ENCODE data around the gene WDR38.
A peak's percentile ranks its signal among the peaks of the same experiment; 100 is the strongest.
"Not testable (repeated sequence)": the region's sequence is repeated elsewhere in the genome, so short reads cannot be mapped to it uniquely, and the experiment has no call there.

The WDR38 gene

DNA sequence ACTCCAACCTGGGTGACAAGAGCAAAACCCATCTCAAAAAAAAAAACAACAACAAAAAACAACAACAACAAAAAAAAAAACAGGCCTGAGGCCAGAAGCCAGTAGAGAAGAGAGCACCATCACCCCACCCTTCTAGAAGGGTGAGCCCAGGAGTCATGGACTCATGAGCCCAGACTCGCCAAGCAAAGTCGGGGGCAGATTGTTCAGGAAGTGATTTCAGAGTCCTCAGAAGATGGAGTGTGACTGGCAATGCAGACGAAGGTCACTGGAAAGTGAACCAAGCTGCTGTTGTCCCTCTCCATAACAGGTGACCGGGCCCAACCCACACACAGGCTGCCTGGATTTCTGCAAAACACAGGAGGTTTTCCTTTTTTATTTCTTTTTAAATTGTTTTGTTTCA is 9.0 kb upstream of the WDR38 start:
- no CpG with 5 or more reads among the region's 4 CpGs for WGBS (ENCODE audit: extremely low coverage, insufficient coverage, low lambda C conversion rate)
- Histone ChIP-seq H4K5ac (ENCODE audit: low read length) (no peak overlapping the region), H3K79me1 (ENCODE audit: low read length) (no peaks in the 10 kb centered on the region), H3K23ac (ENCODE audit: low read length) (no peak overlapping the region), H2AK5ac (ENCODE audit: low read length) (no peak overlapping the region), H3K18ac (ENCODE audit: low read length) (no peak overlapping the region), H3K27ac (ENCODE audit: low read depth, low read length) (no peak overlapping the region), H3K27me3 (ENCODE audit: insufficient read depth, low read length, poor library complexity) (no peaks in the 10 kb centered on the region), H2BK120ac (ENCODE audit: low read depth, low read length) (no peak overlapping the region), H3K4me3 (ENCODE audit: low read length) (no peak overlapping the region), H3K36me3 (ENCODE audit: control insufficient read depth, insufficient read depth, low read length) (no peaks in the 10 kb centered on the region), H3K4me1 (ENCODE audit: control insufficient read depth, low read depth, low read length) (no peaks in the 10 kb centered on the region), H3K9ac (ENCODE audit: low read length) (no peak overlapping the region), H2BK5ac (ENCODE audit: low read length) (no peak overlapping the region), H3K4me2 (ENCODE audit: low read length) (no peak overlapping the region), H3K56ac (ENCODE audit: low read length) (no peak overlapping the region), H2BK15ac (replicated peaks; ENCODE audit: low read depth) (no peak overlapping the region), H4K8ac (ENCODE audit: low read depth, low read length) (no peak overlapping the region), H3K79me2 (ENCODE audit: control insufficient read depth, insufficient read depth, low read length) (no peaks in the 10 kb centered on the region), H3K4ac (ENCODE audit: low read depth, low read length) (no peak overlapping the region)
- no peak for DNase-seq

DNA sequence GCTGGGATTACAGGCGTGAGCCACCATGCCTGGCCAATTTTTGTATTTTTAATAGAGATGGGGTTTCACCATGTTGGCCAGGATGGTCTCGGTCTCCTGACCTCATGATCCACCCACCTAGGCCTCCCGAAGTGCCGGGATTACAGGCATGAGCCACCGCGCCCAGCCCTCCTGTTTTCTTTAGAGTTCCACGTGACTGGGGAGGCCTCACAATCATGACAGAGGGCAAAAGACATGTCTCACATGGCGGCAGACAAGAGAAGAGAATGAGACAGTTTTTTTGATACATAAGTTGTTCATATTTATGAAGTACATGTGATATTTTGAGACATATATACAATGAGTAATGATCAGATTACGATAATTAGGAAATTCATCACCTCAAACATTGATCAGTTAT is 6.8 kb upstream of the WDR38 start:
- H3K18ac ChIP-seq (ENCODE audit: low read length); H3K4me2 ChIP-seq (ENCODE audit: low read length); DNase-seq; H2BK120ac ChIP-seq (ENCODE audit: low read depth, low read length); H3K27me3 ChIP-seq (ENCODE audit: insufficient read depth, low read length, poor library complexity); H3K9ac ChIP-seq (ENCODE audit: low read length); H3K56ac ChIP-seq (ENCODE audit: low read length); H4K8ac ChIP-seq (ENCODE audit: low read depth, low read length); H3K4me3 ChIP-seq (ENCODE audit: low read length); H3K27ac ChIP-seq (ENCODE audit: low read depth, low read length); H3K4me1 ChIP-seq (ENCODE audit: control insufficient read depth, low read depth, low read length); H3K79me2 ChIP-seq (ENCODE audit: control insufficient read depth, insufficient read depth, low read length); H4K5ac ChIP-seq (ENCODE audit: low read length); H3K23ac ChIP-seq (ENCODE audit: low read length); H2BK15ac ChIP-seq (replicated peaks; ENCODE audit: low read depth); H3K4ac ChIP-seq (ENCODE audit: low read depth, low read length); H3K36me3 ChIP-seq (ENCODE audit: control insufficient read depth, insufficient read depth, low read length); H2BK5ac ChIP-seq (ENCODE audit: low read length); H3K79me1 ChIP-seq (ENCODE audit: low read length); H2AK5ac ChIP-seq (ENCODE audit: low read length): not testable (repeated sequence)
- WGBS (ENCODE audit: extremely low coverage, insufficient coverage, low lambda C conversion rate), result no CpG with 5 or more reads among the region's 9 CpGs

DNA sequence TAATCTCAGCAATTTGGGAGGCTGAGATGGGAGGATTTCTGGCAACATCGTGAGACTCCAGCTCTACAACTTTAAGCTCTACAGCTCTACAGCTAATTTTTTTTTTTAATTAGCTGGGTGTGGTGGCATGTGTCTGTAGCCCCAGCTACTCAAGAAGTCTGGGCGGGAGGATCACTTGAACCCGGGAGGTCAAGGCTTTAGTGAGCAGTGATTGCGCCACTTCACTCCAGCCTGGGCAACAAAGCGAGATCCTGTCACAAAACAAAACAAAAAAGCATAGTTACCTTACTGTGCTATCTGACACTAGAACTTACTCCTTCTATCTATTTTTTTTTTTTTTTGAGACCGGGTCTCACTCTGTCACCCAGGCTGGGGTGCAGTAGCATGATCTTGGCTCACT is 6.3 kb upstream of the WDR38 start:
- H3K18ac ChIP-seq (ENCODE audit: low read length), result no peak overlapping the region
- no peak overlapping the region for H2BK120ac ChIP-seq (ENCODE audit: low read depth, low read length)
- H3K4me1 ChIP-seq (ENCODE audit: control insufficient read depth, low read depth, low read length), result no peaks in the 10 kb centered on the region
- no peak overlapping the region for H3K23ac ChIP-seq (ENCODE audit: low read length)
- no CpG with 5 or more reads among the region's 6 CpGs for WGBS (ENCODE audit: extremely low coverage, insufficient coverage, low lambda C conversion rate)
- H3K79me2 ChIP-seq (ENCODE audit: control insufficient read depth, insufficient read depth, low read length), result no peaks in the 10 kb centered on the region
- no peak overlapping the region for H2BK5ac ChIP-seq (ENCODE audit: low read length)
- DNase-seq, result no peak
- H3K27ac ChIP-seq (ENCODE audit: low read depth, low read length), result no peak overlapping the region
- no peak overlapping the region for H3K4ac ChIP-seq (ENCODE audit: low read depth, low read length)
- no peaks in the 10 kb centered on the region for H3K79me1 ChIP-seq (ENCODE audit: low read length)
- H3K36me3 ChIP-seq (ENCODE audit: control insufficient read depth, insufficient read depth, low read length), result no peaks in the 10 kb centered on the region
- no peak overlapping the region for H3K9ac ChIP-seq (ENCODE audit: low read length)
- H3K4me2 ChIP-seq (ENCODE audit: low read length), result no peak overlapping the region
- H3K4me3 ChIP-seq (ENCODE audit: low read length), result no peak overlapping the region
- H4K5ac ChIP-seq (ENCODE audit: low read length), result no peak overlapping the region
- H3K27me3 ChIP-seq (ENCODE audit: insufficient read depth, low read length, poor library complexity), result no peaks in the 10 kb centered on the region
- H4K8ac ChIP-seq (ENCODE audit: low read depth, low read length), result no peak overlapping the region
- no peak overlapping the region for H2AK5ac ChIP-seq (ENCODE audit: low read length)
- no peak overlapping the region for H3K56ac ChIP-seq (ENCODE audit: low read length)
- no peak overlapping the region for H2BK15ac ChIP-seq (replicated peaks; ENCODE audit: low read depth)

DNA sequence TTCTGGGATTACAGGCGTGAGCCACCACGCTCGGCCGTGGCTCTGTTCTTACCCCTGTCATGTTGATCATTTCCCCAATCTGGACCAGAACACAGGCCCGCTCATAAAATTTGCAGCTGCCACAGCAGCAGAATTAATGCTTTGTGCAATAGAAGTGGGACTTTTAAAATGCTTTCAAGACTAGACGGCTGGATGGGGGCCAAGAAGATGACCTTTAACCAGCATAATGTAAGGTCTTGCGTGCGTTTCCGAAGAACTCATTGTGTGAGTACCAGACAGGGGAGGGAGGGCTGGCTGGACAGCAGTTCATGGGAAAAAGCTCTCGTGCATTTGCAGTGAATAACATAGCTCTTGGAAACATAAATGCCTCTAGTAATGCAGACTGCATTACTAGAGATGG is 3.5 kb upstream of the WDR38 start:
- no peak overlapping the region for H3K23ac ChIP-seq (ENCODE audit: low read length)
- H3K18ac ChIP-seq (ENCODE audit: low read length), result no peak overlapping the region
- no peaks in the 10 kb centered on the region for H3K36me3 ChIP-seq (ENCODE audit: control insufficient read depth, insufficient read depth, low read length)
- no peak overlapping the region for H2AK5ac ChIP-seq (ENCODE audit: low read length)
- DNase-seq, result no peak
- no peaks in the 10 kb centered on the region for H3K79me2 ChIP-seq (ENCODE audit: control insufficient read depth, insufficient read depth, low read length)
- no peak overlapping the region for H3K27ac ChIP-seq (ENCODE audit: low read depth, low read length)
- no peaks in the 10 kb centered on the region for H3K27me3 ChIP-seq (ENCODE audit: insufficient read depth, low read length, poor library complexity)
- no peak overlapping the region for H3K9ac ChIP-seq (ENCODE audit: low read length)
- no peak overlapping the region for H2BK5ac ChIP-seq (ENCODE audit: low read length)
- no peak overlapping the region for H3K4ac ChIP-seq (ENCODE audit: low read depth, low read length)
- no peaks in the 10 kb centered on the region for H3K4me1 ChIP-seq (ENCODE audit: control insufficient read depth, low read depth, low read length)
- no peak overlapping the region for H3K4me2 ChIP-seq (ENCODE audit: low read length)
- no peak overlapping the region for H2BK120ac ChIP-seq (ENCODE audit: low read depth, low read length)
- WGBS (ENCODE audit: extremely low coverage, insufficient coverage, low lambda C conversion rate), result no CpG with 5 or more reads among the region's 10 CpGs
- no peak overlapping the region for H3K4me3 ChIP-seq (ENCODE audit: low read length)
- no peak overlapping the region for H4K8ac ChIP-seq (ENCODE audit: low read depth, low read length)
- no peak overlapping the region for H2BK15ac ChIP-seq (replicated peaks; ENCODE audit: low read depth)
- no peak overlapping the region for H3K56ac ChIP-seq (ENCODE audit: low read length)
- H3K79me1 ChIP-seq (ENCODE audit: low read length), result no peaks in the 10 kb centered on the region
- no peak overlapping the region for H4K5ac ChIP-seq (ENCODE audit: low read length)

DNA sequence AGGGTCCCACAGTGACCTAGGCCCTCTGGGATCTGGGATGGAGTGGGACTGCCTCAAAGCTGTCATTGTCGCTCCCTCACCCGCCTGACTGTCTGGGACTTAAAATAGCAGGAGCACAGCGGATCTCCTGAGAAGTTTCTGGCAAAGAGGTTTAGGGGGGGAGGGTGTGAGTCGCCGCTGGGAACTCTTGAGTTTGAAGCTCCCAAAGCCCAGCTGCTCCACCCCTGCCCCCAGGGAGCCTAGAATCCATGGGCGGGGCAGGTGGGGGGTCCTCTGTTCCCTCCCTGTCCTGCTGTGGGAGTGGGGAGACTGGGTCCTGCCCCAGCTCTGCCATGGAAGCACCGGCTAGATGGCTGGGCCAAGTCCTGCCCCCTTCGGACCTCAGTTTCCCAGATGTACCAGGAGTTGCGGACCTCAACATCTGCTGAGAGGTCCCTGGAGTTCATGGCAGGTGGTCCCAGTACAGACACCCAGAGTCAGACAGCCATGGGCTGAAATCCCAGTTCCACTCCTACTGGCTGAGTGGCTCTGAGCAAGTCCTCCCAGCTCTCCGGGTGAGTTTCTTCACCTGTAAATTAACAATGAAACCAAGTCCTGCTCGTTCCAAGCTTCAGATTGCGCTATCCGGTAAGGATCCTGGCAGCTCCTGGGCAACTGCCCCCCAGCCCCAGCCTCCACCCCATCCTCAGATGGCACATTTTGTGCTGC is 985 bp upstream of the WDR38 start:
- H3K79me2 ChIP-seq (ENCODE audit: control insufficient read depth, insufficient read depth, low read length), result no peaks in the 10 kb centered on the region
- H2BK120ac ChIP-seq (ENCODE audit: low read depth, low read length), result no peak overlapping the region
- no peak overlapping the region for H3K4ac ChIP-seq (ENCODE audit: low read depth, low read length)
- H3K56ac ChIP-seq (ENCODE audit: low read length), result no peak overlapping the region
- H3K27me3 ChIP-seq (ENCODE audit: insufficient read depth, low read length, poor library complexity), result no peaks in the 10 kb centered on the region
- H3K4me2 ChIP-seq (ENCODE audit: low read length), result no peak overlapping the region
- H4K8ac ChIP-seq (ENCODE audit: low read depth, low read length), result no peak overlapping the region
- no peak overlapping the region for H2BK15ac ChIP-seq (replicated peaks; ENCODE audit: low read depth)
- H3K9ac ChIP-seq (ENCODE audit: low read length), result no peak overlapping the region
- no peak for DNase-seq
- no peak overlapping the region for H3K27ac ChIP-seq (ENCODE audit: low read depth, low read length)
- no peak overlapping the region for H2AK5ac ChIP-seq (ENCODE audit: low read length)
- H3K4me1 ChIP-seq (ENCODE audit: control insufficient read depth, low read depth, low read length), result no peaks in the 10 kb centered on the region
- H3K79me1 ChIP-seq (ENCODE audit: low read length), result no peaks in the 10 kb centered on the region
- peaks cover 1% of the 10 kb centered on the region for H3K36me3 ChIP-seq (ENCODE audit: control insufficient read depth, insufficient read depth, low read length)
- no peak overlapping the region for H4K5ac ChIP-seq (ENCODE audit: low read length)
- H3K4me3 ChIP-seq (ENCODE audit: low read length), result no peak overlapping the region
- no peak overlapping the region for H3K23ac ChIP-seq (ENCODE audit: low read length)
- no peak overlapping the region for H3K18ac ChIP-seq (ENCODE audit: low read length)
- H2BK5ac ChIP-seq (ENCODE audit: low read length), result no peak overlapping the region
- no CpG with 5 or more reads among the region's 13 CpGs for WGBS (ENCODE audit: extremely low coverage, insufficient coverage, low lambda C conversion rate)

DNA sequence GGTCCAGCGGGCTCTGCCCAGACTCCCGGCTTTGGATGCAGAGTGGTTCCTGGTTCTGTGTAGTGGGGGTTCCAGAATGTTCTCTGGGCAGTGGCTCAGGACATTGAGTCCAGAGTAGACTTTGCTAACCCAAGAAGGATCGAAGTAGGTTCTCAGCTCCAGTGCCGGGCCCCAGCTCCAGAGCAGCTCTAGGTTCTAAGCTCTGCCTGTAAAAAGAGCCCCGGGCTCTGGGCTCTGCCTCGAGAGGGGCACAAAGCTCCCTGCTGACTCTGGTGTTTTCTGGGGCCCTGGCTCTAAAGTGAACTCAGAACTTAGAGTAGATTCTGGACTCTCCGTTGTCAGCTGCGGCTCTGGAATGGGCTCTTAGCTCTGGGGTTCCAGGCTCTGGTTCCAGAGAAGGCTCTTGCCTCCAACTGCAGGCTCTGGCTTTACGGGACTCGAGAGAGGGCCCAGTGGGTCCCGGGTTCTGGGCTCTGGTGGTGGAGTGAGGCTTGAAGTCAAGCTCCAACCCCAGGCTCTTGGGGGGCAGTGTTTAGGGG is 414 bp downstream of the WDR38 start:
- DNase-seq, result no peak
- Histone ChIP-seq H3K4me1 (ENCODE audit: control insufficient read depth, low read depth, low read length) (no peaks in the 10 kb centered on the region), H2BK5ac (ENCODE audit: low read length) (no peak overlapping the region), H2BK15ac (replicated peaks; ENCODE audit: low read depth) (no peak overlapping the region), H3K4me2 (ENCODE audit: low read length) (peak overlapping the region; percentile 52), H3K23ac (ENCODE audit: low read length) (no peak overlapping the region), H2BK120ac (ENCODE audit: low read depth, low read length) (no peak overlapping the region), H3K27ac (ENCODE audit: low read depth, low read length) (no peak overlapping the region), H4K8ac (ENCODE audit: low read depth, low read length) (no peak overlapping the region), H3K4me3 (ENCODE audit: low read length) (no peak overlapping the region), H4K5ac (ENCODE audit: low read length) (no peak overlapping the region), H3K79me2 (ENCODE audit: control insufficient read depth, insufficient read depth, low read length) (peaks cover 4% of the 10 kb centered on the region), H3K9ac (ENCODE audit: low read length) (no peak overlapping the region), H3K27me3 (ENCODE audit: insufficient read depth, low read length, poor library complexity) (no peaks in the 10 kb centered on the region), H2AK5ac (ENCODE audit: low read length) (no peak overlapping the region), H3K18ac (ENCODE audit: low read length) (no peak overlapping the region), H3K4ac (ENCODE audit: low read depth, low read length) (no peak overlapping the region), H3K79me1 (ENCODE audit: low read length) (peaks cover 5% of the 10 kb centered on the region), H3K36me3 (ENCODE audit: control insufficient read depth, insufficient read depth, low read length) (peaks cover 12% of the 10 kb centered on the region), H3K56ac (ENCODE audit: low read length) (no peak overlapping the region)
- WGBS (ENCODE audit: extremely low coverage, insufficient coverage, low lambda C conversion rate), result no CpG with 5 or more reads among the region's 11 CpGs

All from mesendoderm (in vitro differentiated cells).